ENCODE measurements around the gene SYNE2. TPM values are rescaled to one million over a fixed set of nuclear protein-coding genes. Genes with fewer than 3 reads are reported as not detected.

The SYNE2 gene
- total and polyA plus RNA-seq, 2 donors (not counting 3 experiments of a cell fraction or from before 2014, with no cell fraction given): 16.0 to 53.7 TPM

DNA sequence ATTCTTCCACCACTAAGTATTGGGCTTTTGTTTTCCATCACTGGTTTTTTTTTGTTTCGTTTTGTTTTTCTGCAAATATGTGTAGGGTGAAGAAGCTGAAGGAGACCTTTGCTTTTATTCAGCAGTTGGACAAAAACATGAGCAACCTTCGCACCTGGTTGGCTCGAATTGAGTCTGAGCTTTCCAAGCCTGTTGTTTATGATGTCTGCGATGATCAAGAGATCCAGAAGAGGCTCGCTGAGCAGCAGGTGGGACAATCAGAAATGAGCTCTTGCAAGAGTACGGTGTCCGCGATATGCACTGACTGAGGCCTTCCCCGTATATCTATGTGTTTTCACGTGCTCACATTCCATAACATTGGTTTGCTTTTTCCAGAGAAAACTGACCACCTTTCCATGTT is 349.9 kb downstream of the SYNE2 start:
- FAIRE-seq (no peak), DNase-seq (ENCODE audit: low read depth, low spot score) (no peak)
- no peaks in the 10 kb centered on the region for H3K27me3 ChIP-seq (ENCODE audit: control insufficient read depth in 2 of 2, insufficient read depth in 2 of 2, low read length in 2 of 2)
- intact Hi-C loops (cut with micrococcal nuclease): no loop called here
- no peaks in the 10 kb centered on the region for H3K9me3 ChIP-seq (replicated peaks; ENCODE audit: control insufficient read depth, insufficient read depth, low read length)
- no peaks in the 10 kb centered on the region for H3K79me2 ChIP-seq (ENCODE audit: control insufficient read depth, insufficient read depth, low read length)
- H3K27ac ChIP-seq (ENCODE audit: insufficient read depth, low read depth, low read length): no peak overlapping the region
- H3K36me3 ChIP-seq (ENCODE audit: control insufficient read depth in 2 of 2, extremely low read depth in 1 of 2, insufficient read depth in 2 of 2, low read length in 2 of 2): no peaks in the 10 kb centered on the region
- no peaks in the 10 kb centered on the region for H4K20me1 ChIP-seq (replicated peaks; ENCODE audit: control insufficient read depth, extremely low read depth, insufficient read depth, low read length)
- ChIA-PET CTCF (no interaction called here), POLR2A (no interaction called here)
- no peak overlapping the region for H3K4me3 ChIP-seq (replicated peaks in 1 of 3; ENCODE audit: insufficient read depth in 1 of 3, low read depth in 1 of 3, low read length in 3 of 3)
- no peak overlapping the region for H3K4me2 ChIP-seq (ENCODE audit: insufficient read depth, low read length)
- TF ChIP-seq POLR2A (IDR thresholded peaks at IDR 0.05; ENCODE audit: low read depth, low read length) (no peak), JUN (IDR thresholded peaks at IDR 0.05; ENCODE audit: borderline replicate concordance, insufficient read depth, insufficient read length, low read depth) (no peak), EZH2 (IDR thresholded peaks at IDR 0.05; ENCODE audit: borderline replicate concordance, low read depth, low read length, severe bottlenecking) (no peak), MYC (IDR thresholded peaks at IDR 0.05; ENCODE audit: low read depth, low read length) (no peak), FOS (IDR thresholded peaks at IDR 0.05; ENCODE audit: borderline replicate concordance, insufficient read depth, low read length) (no peak), MAX (IDR thresholded peaks at IDR 0.05; ENCODE audit: insufficient read depth, insufficient read length) (no peak), POLR2AphosphoS5 (IDR thresholded peaks at IDR 0.05; ENCODE audit: insufficient read depth, low read depth, low read length) (no peak), GATA2 (IDR thresholded peaks at IDR 0.05; ENCODE audit: insufficient read depth, insufficient read length, low read depth, low read length) (no peak)
- TF ChIP-seq, protein P1, sequence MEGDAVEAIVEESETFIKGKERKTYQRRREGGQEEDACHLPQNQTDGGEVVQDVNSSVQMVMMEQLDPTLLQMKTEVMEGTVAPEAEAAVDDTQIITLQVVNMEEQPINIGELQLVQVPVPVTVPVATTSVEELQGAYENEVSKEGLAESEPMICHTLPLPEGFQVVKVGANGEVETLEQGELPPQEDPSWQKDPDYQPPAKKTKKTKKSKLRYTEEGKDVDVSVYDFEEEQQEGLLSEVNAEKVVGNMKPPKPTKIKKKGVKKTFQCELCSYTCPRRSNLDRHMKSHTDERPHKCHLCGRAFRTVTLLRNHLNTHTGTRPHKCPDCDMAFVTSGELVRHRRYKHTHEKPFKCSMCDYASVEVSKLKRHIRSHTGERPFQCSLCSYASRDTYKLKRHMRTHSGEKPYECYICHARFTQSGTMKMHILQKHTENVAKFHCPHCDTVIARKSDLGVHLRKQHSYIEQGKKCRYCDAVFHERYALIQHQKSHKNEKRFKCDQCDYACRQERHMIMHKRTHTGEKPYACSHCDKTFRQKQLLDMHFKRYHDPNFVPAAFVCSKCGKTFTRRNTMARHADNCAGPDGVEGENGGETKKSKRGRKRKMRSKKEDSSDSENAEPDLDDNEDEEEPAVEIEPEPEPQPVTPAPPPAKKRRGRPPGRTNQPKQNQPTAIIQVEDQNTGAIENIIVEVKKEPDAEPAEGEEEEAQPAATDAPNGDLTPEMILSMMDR (IDR thresholded peaks at IDR 0.05; ENCODE audit: extremely low read depth in 1 of 2, insufficient read depth in 1 of 2, low read depth in 1 of 2, low read length in 2 of 2): no peak
- H2AFZ ChIP-seq (ENCODE audit: low read depth, low read length): no peak overlapping the region
- BruUV-seq (replicated peaks): no TSS peak
- H3K9ac ChIP-seq (replicated peaks; ENCODE audit: extremely low read depth, insufficient read depth, low read length): no peak overlapping the region
- no peaks in the 10 kb centered on the region for H3K9me1 ChIP-seq (replicated peaks; ENCODE audit: control insufficient read depth, extremely low read depth, insufficient read depth, low read length)
- no peaks in the 10 kb centered on the region for H3K4me1 ChIP-seq (ENCODE audit: control insufficient read depth, extremely low read depth, insufficient read depth, low read length)
- dilution Hi-C loops (cut with MboI; ENCODE audit: extremely low pct_ligation_motif_present, low sequenced_read_pairs): no loop called here

All from endothelial cell of umbilical vein (primary cell).